GM12864 (cell line): ENCODE measurements around the gene LBP.

Experiments used
- DNase-seq: peaks from one replicate; pipeline ENCODE4 v3.0.0-alpha.2; 2011; ENCODE audit warnings: low read depth
- H3K4me3 ChIP-seq: 2 replicates; pipeline ENCODE4 v1.5.1; 2011; ENCODE audit warnings: mild to moderate bottlenecking, low read depth, low read length, control low read depth
- TF ChIP-seq, protein P1 (sequence below): IDR thresholded peaks from 2 replicates; pipeline ENCODE4 v1.5.1; 2011; ENCODE audit warnings: low read depth, mild to moderate bottlenecking, moderate library complexity, low read length, control low read depth, inconsistent platforms; ENCODE audit errors: missing control alignments

LBP gene

DNA sequence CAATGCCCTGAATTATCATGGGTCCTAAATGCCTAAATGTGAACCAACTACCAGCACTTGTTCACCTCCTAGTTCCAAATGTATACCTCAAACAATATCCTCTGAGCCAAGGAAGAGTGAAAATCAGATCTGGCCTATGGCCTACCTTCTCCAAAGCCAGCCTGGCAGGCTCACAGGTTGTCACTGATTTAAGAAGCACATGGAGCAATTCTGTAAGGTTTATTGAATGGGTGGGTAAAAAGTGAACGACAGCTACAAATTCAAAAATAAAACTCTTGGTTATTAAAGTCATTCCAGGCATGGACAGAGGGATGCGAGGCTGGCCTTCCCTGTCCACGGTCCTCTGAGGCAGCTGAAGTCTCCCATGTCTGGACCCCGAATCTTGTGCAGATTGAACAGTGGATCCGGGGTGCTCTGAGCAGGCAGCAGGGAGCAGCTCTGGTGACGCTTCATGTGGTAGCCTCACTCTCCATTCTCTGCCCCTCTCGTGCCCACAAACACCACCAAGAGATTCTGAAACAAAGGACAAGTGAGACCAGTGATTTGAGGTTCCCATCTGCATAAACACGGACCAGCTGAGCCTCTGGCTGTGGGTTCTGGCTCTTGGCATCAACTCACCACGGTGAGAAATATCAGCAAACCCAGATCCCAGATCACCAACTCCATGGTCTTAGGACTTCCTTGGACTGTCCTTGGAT, 74.3 kb downstream of the LBP start:
- TF ChIP-seq, protein P1, sequence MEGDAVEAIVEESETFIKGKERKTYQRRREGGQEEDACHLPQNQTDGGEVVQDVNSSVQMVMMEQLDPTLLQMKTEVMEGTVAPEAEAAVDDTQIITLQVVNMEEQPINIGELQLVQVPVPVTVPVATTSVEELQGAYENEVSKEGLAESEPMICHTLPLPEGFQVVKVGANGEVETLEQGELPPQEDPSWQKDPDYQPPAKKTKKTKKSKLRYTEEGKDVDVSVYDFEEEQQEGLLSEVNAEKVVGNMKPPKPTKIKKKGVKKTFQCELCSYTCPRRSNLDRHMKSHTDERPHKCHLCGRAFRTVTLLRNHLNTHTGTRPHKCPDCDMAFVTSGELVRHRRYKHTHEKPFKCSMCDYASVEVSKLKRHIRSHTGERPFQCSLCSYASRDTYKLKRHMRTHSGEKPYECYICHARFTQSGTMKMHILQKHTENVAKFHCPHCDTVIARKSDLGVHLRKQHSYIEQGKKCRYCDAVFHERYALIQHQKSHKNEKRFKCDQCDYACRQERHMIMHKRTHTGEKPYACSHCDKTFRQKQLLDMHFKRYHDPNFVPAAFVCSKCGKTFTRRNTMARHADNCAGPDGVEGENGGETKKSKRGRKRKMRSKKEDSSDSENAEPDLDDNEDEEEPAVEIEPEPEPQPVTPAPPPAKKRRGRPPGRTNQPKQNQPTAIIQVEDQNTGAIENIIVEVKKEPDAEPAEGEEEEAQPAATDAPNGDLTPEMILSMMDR: no peak
- no peak overlapping the region for H3K4me3 ChIP-seq
- no peak for DNase-seq

DNA sequence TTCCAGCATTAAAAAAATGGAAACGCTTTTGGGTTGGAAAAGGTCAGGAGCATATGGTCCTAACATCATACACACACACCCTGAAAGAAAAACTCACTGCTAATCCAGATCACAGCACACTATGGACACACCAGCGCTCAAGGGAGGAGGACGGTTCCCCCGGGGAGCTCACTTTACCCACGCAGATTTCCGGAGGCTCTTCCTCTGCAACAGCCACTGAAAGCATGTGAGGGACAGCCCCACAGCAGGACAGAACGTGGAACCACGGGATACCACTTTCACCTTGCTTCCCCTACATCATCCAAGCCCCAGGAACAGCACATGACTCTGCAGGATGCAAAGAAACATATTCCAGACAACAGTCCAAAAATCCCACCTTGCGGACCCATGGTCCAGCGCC, 75.6 kb downstream of the LBP start:
- no peak overlapping the region for H3K4me3 ChIP-seq
- TF ChIP-seq, protein P1: no peak
- DNase-seq: no peak

DNA sequence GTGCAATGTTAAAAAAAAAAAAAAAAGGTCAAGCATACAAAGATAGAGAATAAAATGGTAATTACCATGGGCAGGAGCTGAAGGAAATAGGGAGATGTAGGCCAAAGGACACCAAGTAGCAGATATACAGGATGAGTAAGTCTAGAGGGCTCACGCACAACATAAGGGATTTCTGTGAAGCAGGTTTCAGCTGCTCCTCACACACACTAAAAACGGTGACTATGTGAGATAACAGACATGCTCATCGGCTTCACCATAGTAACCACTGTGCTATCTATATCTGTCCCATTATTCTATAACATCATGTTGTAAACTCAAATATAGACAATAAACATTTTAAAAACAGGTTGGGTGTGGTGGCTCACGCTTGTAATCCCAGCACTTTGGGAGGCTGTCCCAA, 77.3 kb downstream of the LBP start:
- TF ChIP-seq, protein P1: no peak
- H3K4me3 ChIP-seq: no peak overlapping the region
- DNase-seq: no peak

DNA sequence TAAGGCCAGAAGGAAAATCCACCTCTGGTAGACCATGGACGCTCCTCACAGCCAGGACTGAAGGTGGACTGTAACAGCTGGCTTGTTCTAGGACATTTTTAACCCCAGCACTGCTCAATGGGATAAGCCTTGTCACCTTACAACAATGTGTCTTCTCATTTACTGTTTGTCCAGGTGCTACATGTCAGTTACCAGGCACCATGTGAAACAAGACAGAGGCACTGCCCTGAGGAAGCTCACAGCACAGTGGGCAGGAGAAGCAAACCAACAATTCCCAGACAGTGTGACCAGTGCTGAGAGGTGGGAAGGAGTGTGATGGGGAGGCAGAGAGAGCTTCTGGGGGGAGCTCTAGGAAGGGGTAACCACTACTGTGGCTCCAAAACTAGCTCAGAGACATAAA, 78.1 kb downstream of the LBP start:
- no peak overlapping the region for H3K4me3 ChIP-seq
- no peak for DNase-seq
- TF ChIP-seq, protein P1: no peak

DNA sequence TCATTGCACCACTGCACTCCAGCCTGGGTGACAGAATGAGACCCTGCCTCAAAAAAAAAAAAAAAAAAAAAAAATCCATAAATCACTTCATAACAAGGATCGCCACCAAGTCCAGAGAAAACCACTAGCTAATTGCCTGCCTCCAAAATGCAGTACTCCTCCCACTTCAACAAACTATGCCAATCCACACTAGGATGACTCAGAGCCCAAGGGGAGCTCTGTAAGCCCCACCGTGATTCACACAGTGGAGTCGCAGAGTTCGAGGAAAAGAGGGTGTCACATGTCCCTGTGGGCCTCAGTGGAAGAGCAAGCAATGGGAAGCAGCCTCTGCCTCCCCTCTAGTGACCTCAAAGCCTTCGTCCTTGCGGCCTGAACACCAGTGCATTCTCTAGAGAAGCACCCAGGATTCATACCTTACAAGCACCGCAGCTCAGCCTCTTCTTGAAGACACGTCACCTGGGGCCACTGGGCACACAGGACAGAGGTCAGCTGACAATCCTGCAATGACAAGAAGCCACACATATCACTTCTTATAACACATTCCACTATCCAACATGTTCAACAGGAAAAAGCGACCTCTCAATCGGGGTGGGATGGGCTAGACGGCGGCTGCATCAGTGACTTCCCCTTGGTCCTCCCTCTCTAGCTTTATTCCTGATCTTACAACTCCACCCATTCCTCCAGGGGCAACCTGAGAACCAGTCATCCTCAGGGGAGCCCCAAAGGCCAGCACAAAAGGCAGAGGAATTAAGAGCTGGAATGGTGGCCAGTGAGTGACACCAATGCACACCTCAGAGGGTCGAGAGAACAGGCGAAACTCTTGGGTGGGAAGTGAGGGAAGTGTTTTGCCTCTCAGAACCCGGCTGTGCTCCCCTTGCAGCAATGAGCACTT, 80.0 kb downstream of the LBP start:
- H3K4me3 ChIP-seq: no peak overlapping the region
- no peak for DNase-seq
- TF ChIP-seq, protein P1: no peak
